ENCODE data around the gene FBXL7. TPM values are rescaled to one million over a fixed set of nuclear protein-coding genes. Genes with fewer than 3 reads are reported as not detected.

Gene FBXL7
- total RNA-seq, 2 experiments from 2014 or later, result not detected

GRCh38 chr5:15929611-15930263 lies 429.8 kb downstream of the FBXL7 start:
- H3K27ac Mint-ChIP-seq, result no peak overlapping the region
- no peak for DNase-seq
- H3K4me3 Mint-ChIP-seq, result no peak overlapping the region
- H3K27me3 Mint-ChIP-seq, result no peaks in the 10 kb centered on the region
- H3K4me1 Mint-ChIP-seq, result no peaks in the 10 kb centered on the region
- no peaks in the 10 kb centered on the region for H3K9me3 Mint-ChIP-seq
- no peaks in the 10 kb centered on the region for H3K36me3 Mint-ChIP-seq

- no peak overlapping the region for H3K27ac Mint-ChIP-seq
- H3K9me3 Mint-ChIP-seq, result no peaks in the 10 kb centered on the region
- DNase-seq, result no peak
- H3K4me3 Mint-ChIP-seq, result no peak overlapping the region
- no peaks in the 10 kb centered on the region for H3K4me1 Mint-ChIP-seq
- H3K27me3 Mint-ChIP-seq, result no peaks in the 10 kb centered on the region
- H3K36me3 Mint-ChIP-seq, result no peaks in the 10 kb centered on the region
Measured at GRCh38 chr5:15932066-15932465, 432.1 kb downstream of the FBXL7 start.

- Mint-ChIP-seq H3K9me3 (peaks cover 3% of the 10 kb centered on the region), H3K27me3 (no peaks in the 10 kb centered on the region), H3K27ac (no peak overlapping the region), H3K4me3 (no peak overlapping the region), H3K36me3 (no peaks in the 10 kb centered on the region), H3K4me1 (no peaks in the 10 kb centered on the region)
- DNase-seq, result no peak
Measured at GRCh38 chr5:15933259-15934207, 433.6 kb downstream of the FBXL7 start.

- no peaks in the 10 kb centered on the region for H3K36me3 Mint-ChIP-seq
- H3K9me3 Mint-ChIP-seq, result peaks cover 3% of the 10 kb centered on the region
- no peaks in the 10 kb centered on the region for H3K27me3 Mint-ChIP-seq
- no peak overlapping the region for H3K4me3 Mint-ChIP-seq
- DNase-seq, result no peak
- no peak overlapping the region for H3K27ac Mint-ChIP-seq
- H3K4me1 Mint-ChIP-seq, result no peaks in the 10 kb centered on the region
Measured at GRCh38 chr5:15936505-15937245, 436.7 kb downstream of the FBXL7 start.

GRCh38 chr5:15937708-15938107 lies 437.7 kb downstream of the FBXL7 start:
- no peak for DNase-seq
- H3K36me3 Mint-ChIP-seq, result no peaks in the 10 kb centered on the region
- H3K9me3 Mint-ChIP-seq, result peaks cover 3% of the 10 kb centered on the region
- no peaks in the 10 kb centered on the region for H3K27me3 Mint-ChIP-seq
- no peak overlapping the region for H3K4me3 Mint-ChIP-seq
- H3K27ac Mint-ChIP-seq, result no peak overlapping the region
- no peaks in the 10 kb centered on the region for H3K4me1 Mint-ChIP-seq

- Mint-ChIP-seq H3K27me3 (no peaks in the 10 kb centered on the region), H3K9me3 (peaks cover 3% of the 10 kb centered on the region), H3K4me3 (no peak overlapping the region), H3K27ac (no peak overlapping the region), H3K36me3 (no peaks in the 10 kb centered on the region), H3K4me1 (no peaks in the 10 kb centered on the region)
- DNase-seq, result no peak
Measured at GRCh38 chr5:15938186-15938585, 438.2 kb downstream of the FBXL7 start.

- peaks cover 3% of the 10 kb centered on the region for H3K9me3 Mint-ChIP-seq
- H3K4me3 Mint-ChIP-seq, result no peak overlapping the region
- no peaks in the 10 kb centered on the region for H3K4me1 Mint-ChIP-seq
- H3K27ac Mint-ChIP-seq, result no peak overlapping the region
- no peak for DNase-seq
- no peaks in the 10 kb centered on the region for H3K36me3 Mint-ChIP-seq
- no peaks in the 10 kb centered on the region for H3K27me3 Mint-ChIP-seq
Measured at GRCh38 chr5:15938961-15939360, 439.0 kb downstream of the FBXL7 start.

GRCh38 chr5:15940905-15941304 lies 440.9 kb downstream of the FBXL7 start:
- H3K27me3 Mint-ChIP-seq, result no peaks in the 10 kb centered on the region
- H3K9me3 Mint-ChIP-seq, result peaks cover 3% of the 10 kb centered on the region
- no peak overlapping the region for H3K4me3 Mint-ChIP-seq
- H3K36me3 Mint-ChIP-seq, result no peaks in the 10 kb centered on the region
- DNase-seq, result no peak
- H3K4me1 Mint-ChIP-seq, result no peaks in the 10 kb centered on the region
- no peak overlapping the region for H3K27ac Mint-ChIP-seq

GRCh38 chr5:15943487-15943886 lies 443.5 kb downstream of the FBXL7 start:
- Mint-ChIP-seq H3K4me3 (no peak overlapping the region), H3K9me3 (no peaks in the 10 kb centered on the region), H3K27me3 (no peaks in the 10 kb centered on the region), H3K4me1 (no peaks in the 10 kb centered on the region), H3K27ac (no peak overlapping the region), H3K36me3 (no peaks in the 10 kb centered on the region)
- no peak for DNase-seq

- DNase-seq, result no peak
- Mint-ChIP-seq H3K27ac (no peak overlapping the region), H3K4me3 (no peak overlapping the region), H3K27me3 (no peaks in the 10 kb centered on the region), H3K4me1 (no peaks in the 10 kb centered on the region), H3K36me3 (no peaks in the 10 kb centered on the region), H3K9me3 (peaks cover 2% of the 10 kb centered on the region)
Measured at GRCh38 chr5:15946026-15946425, 446.0 kb downstream of the FBXL7 start.

GRCh38 chr5:15948190-15948589 lies 448.2 kb downstream of the FBXL7 start:
- Mint-ChIP-seq H3K27me3 (no peaks in the 10 kb centered on the region), H3K4me1 (no peaks in the 10 kb centered on the region), H3K36me3 (no peaks in the 10 kb centered on the region), H3K9me3 (peaks cover 2% of the 10 kb centered on the region), H3K4me3 (no peak overlapping the region), H3K27ac (no peak overlapping the region)
- DNase-seq, result no peak

- H3K36me3 Mint-ChIP-seq, result no peaks in the 10 kb centered on the region
- no peak overlapping the region for H3K27ac Mint-ChIP-seq
- no peaks in the 10 kb centered on the region for H3K27me3 Mint-ChIP-seq
- H3K4me3 Mint-ChIP-seq, result no peak overlapping the region
- peaks cover 2% of the 10 kb centered on the region for H3K9me3 Mint-ChIP-seq
- DNase-seq, result no peak
- H3K4me1 Mint-ChIP-seq, result no peaks in the 10 kb centered on the region
Measured at GRCh38 chr5:15951126-15951525, 451.1 kb downstream of the FBXL7 start.

GRCh38 chr5:15951550-15951949 lies 451.6 kb downstream of the FBXL7 start:
- Mint-ChIP-seq H3K4me1 (no peaks in the 10 kb centered on the region), H3K27ac (no peak overlapping the region), H3K4me3 (no peak overlapping the region), H3K27me3 (no peaks in the 10 kb centered on the region), H3K36me3 (no peaks in the 10 kb centered on the region), H3K9me3 (peaks cover 2% of the 10 kb centered on the region)
- DNase-seq, result no peak

- H3K27ac Mint-ChIP-seq, result no peak overlapping the region
- no peaks in the 10 kb centered on the region for H3K4me1 Mint-ChIP-seq
- H3K9me3 Mint-ChIP-seq, result peaks cover 2% of the 10 kb centered on the region
- no peak overlapping the region for H3K4me3 Mint-ChIP-seq
- H3K27me3 Mint-ChIP-seq, result no peaks in the 10 kb centered on the region
- H3K36me3 Mint-ChIP-seq, result no peaks in the 10 kb centered on the region
- no peak for DNase-seq
Measured at GRCh38 chr5:15956622-15957021, 456.6 kb downstream of the FBXL7 start.

- Mint-ChIP-seq H3K27me3 (no peaks in the 10 kb centered on the region), H3K4me3 (no peak overlapping the region), H3K27ac (no peak overlapping the region), H3K36me3 (no peaks in the 10 kb centered on the region), H3K9me3 (peaks cover 2% of the 10 kb centered on the region), H3K4me1 (no peaks in the 10 kb centered on the region)
- no peak for DNase-seq
Measured at GRCh38 chr5:15957124-15957523, 457.1 kb downstream of the FBXL7 start.
